HG03439 (cell line): ENCODE data around the gene TEDC1.

Experiments used
- ATAC-seq: cut with Tn5 transposase; IDR thresholded peaks from one replicate; pipeline ENCODE4 v1.9.1; 2021; ENCODE audit warnings: mild to moderate bottlenecking, moderate library complexity; ENCODE audit not compliant: unreplicated experiment

The TEDC1 gene

DNA sequence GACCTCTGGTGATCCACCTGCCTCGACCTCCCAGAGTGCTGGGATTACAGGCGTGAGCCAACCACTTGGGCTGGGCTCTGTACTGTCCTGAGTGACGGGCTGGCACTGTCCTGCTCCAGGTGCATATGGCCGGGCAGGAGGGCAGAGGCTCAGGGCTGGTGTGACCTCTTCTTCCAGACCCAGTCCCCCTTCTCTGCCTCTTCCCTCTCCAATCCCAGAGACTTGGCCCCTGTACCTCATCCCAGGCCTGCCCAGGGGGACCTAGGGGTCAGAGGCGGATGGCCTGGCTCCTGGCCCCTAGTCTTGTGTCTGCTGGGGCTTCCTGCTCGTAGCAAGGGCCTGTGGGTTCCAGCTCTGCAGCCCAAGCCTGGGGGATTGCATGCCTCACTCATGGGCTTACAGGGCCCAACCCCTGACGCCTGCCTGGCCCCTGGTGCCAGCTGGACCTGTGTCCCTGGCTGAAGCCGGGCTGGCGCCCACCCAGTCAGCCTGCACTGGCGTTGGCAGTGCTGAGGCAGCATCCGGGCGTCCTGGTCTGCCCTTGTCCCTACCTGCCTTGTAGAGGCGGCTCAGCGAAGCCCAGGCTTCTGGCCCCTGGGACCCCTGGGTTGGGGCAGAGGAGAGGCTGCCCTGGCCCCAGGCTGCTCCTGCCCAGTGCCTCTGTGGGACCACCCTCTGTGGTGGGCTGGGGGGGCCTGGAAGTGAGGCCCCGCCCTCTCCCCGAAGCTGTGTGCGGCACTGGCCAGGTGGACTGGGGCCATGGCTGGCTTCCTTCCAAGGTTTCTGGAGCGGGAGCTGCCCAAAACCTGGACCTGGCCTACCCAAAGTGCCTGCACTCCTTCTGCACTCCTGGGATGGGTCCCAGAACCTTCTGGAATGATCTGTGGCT lies 4.3 kb downstream of the TEDC1 start:
- ATAC-seq = no peak

GRCh38 chr14:105495990-105496830 lies 5.2 kb downstream of the TEDC1 start:
- ATAC-seq = no peak

GRCh38 chr14:105496831-105497591 lies 6.0 kb downstream of the TEDC1 start:
- no peak for ATAC-seq

DNA sequence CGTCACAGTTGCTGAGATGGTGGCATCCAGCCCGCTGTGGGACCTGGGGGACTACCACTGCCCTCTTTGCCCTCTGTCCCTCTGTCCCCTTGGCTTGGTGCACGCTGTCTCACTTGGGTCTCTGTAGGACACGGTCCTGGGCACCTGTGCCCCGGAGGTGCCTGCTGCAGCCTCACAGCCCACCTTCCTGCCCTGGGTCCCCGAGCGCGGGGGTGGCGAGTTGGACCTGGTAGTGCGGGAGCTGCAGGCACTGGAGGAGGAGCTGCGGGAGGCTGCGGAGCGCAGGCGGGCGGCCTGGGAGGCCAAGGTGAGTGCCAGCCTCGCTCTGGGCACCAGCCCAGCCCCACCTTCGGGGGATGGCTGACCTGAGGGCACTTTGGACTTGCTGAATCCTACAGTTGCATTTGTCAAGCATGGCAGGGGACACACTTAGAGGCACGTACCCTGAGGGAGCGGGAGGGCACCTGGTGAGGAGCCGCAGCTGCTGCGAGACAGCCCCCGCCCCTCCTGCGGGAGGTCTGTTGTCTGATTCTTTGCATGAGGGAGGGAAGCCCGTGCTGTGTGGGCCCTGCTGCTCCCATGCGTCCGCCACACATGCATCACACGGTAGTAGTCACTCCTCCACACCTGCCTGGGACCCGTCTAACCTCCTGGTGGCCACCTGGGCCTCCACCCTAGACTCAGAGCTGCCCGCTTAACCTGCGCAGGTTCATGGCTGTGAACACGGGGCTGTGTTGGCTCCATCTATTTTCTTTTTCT lies 6.8 kb downstream of the TEDC1 start:
- ATAC-seq = no peak

DNA sequence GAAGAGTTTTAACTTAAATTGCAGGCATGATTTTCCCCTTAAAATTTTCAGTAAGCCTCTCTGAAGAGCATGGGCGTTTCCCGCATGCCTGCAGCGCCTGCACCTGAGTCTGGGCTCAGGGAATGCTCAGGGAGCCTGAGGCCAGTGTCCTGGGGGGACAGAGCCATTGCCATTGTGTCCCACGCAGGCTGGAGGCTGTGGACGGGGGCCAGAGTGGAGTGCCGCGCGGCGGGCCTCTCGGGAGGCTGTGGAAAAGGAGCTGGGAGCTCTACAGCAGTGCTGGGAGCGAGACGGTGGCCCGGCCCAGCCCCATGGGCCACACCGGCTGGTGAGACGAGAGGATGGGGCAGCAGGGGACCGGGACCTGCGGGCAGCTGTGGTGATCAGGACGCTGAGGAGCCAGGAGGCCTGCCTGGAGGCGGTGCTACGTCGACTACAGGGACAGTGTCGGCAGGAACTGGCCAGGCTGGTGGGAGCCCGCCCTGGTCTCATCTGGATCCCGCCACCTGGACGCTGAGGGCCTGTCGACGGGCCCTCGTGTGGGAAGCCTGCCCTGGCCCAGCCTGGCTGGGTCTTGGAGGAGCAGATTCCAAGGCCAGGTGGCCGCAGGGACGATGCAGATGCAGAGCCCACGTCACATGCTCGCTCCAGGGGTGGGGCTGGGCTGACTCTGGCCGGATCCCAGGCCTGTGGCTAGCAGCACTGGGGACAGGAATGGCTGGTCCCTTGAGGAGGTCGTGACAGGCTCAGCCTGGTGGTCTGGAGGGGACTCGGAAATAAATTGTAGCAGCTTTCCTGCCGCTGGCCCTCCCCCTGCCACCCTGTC lies 7.6 kb downstream of the TEDC1 start:
- ATAC-seq = no peak

DNA sequence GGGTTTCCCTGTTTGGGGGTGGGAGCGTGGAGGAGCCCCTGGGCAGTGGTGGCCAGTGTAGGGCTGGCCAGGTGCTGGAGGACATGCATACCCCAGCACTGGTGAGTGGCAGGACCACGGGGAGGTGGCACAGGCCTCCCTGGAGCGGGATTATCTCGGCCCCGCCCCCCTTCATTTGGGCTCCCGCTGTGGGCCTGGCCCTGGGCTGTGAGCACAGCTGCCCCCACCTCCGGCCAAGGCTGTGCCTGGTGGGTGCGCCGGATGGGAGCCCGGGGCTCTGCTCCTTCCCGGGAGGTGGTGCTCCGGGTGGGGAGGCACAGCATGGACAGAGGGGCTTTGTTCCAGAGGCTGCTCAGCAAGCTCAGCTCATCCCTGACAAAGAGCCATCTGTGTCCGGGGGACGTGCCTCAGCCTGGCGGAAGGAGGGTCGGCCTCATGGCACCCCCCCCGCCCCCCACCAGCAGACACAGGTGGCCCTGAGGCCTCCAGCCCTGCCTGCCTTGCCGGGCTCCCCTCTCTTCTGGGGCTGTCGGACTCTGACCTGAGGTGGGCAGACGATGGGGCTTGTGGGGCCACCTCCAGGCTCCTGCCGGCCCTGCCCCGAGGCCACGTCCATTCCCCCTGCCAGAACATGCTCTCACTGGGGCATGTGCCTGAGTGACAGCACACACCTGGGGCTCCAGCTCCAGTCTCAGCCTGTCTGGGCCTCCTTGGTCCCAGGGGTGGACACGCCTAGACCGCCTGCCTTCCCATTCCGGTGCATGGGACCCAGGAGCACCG lies 8.4 kb downstream of the TEDC1 start:
- ATAC-seq = no peak

GRCh38 chr14:105500036-105500725 lies 9.1 kb downstream of the TEDC1 start:
- no peak for ATAC-seq

DNA sequence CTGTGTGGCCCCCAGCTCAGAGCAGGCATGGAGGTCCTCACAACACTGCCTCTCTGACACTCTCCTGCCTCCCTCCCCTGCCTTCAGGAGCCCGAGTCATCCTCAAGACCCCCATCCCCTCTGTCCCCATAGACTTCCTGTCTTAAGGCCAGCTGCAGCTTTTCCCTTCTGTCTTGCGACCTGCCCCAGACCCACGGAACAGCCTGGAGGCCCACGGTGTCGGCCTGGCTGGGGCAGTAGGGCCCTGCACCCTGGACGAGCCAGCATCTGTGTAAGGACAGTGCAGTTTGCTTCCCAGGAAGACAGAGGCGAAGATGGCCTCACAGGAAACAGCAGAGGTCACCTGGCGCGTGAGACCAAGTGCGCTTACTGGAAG lies 9.7 kb downstream of the TEDC1 start:
- ATAC-seq = no peak

- ATAC-seq = no peak
These were observed 10.7 kb downstream of the TEDC1 start for GRCh38 chr14:105501504-105502291.

- ATAC-seq = no peak
These were observed 11.6 kb downstream of the TEDC1 start for GRCh38 chr14:105502446-105503295.

DNA sequence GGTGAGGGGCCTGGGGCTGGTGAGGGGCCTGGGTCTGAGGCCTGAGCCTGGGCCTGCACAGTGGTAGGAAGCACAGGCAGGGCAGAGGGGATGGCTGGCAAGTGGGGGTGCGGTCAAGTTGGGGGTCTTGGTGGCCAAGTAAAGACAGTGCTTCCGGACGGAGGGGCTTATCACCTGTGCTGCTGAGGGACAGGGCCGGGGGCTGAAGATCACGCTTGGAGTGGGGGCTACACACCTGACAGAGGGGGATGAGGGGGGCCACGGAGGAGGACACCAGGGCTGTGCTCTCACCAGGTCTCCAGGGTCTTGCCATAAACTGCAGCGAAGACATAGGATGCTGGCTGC lies 12.2 kb downstream of the TEDC1 start:
- no peak for ATAC-seq

DNA sequence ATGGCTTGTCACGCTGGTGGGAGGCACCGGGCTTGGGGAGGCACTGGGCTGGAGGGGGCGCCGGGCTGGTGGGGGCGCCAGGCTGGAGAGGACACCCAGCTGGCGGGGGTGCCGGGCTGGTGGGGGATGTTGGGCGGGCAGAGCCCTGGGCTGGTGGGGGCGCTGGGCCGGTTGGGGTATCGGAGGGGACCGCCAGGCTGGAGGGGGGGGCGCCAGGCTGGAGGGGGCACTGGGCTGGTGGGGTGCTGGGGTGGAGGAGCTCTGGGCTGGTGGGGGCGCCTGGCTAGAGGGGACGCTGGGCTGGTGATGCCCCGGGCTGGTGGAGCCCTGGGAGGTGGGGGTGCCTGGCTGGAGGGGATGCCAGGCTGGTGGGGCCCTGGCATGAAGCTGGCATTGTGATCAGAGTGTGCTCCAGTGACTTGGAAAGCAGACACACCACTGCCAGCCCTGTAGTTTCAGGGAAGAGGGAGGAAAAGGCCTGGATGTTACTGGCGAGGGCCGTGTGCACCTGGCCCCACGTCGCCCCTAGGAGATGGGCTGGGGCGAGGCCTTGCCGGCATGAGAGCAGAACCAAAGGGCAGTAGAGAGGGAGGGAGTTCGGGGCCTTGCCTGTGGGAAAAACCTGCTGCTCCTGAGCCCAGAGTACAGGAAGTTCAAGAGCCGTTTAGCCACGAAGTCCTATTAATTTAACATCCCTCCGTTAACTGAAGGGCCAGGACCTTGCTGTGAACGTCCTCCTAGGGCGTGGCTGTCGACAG lies 13.1 kb downstream of the TEDC1 start:
- ATAC-seq = no peak

DNA sequence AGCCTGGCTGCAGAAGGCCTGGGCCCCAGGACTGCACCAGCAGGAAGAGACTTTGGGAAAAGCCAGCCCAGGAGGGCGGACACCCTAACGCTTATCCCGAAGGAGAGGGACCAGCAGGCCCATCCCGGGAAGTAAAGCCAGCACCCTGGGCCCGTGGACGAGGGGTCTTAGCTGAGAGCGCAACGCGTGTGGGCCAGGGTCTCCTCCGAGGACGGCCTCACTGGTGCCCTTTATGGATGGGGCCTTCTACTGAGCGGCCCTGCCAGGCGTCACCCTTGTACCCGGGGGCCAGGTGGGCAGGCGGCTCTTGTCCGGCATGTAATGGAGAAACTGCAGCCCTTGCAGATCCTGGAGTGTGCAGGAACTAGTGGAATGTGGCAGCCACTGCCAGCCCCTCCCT lies 14.1 kb downstream of the TEDC1 start:
- no peak for ATAC-seq

DNA sequence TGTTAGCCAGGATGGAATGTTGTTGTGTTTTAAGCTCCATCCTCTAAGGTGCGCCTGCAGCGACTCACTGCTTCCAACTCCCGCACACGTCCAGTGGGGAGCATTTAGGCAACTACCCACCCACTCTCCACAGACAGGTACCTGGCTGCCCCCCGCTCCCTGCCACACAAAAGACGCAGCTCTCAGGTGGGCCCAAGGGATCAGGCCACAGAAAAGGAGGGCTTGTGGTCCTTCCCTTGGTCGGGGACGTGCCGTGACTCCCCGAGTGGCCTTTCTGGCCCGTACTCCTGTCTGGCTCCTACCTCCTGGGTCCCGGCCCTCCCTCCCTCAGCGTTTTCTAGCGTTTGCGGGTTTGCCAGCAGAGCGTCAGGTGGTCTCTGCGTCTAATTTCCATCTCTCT lies 16.2 kb downstream of the TEDC1 start:
- ATAC-seq = no peak

- no peak for ATAC-seq
These were observed 17.0 kb downstream of the TEDC1 start for GRCh38 chr14:105508069-105508468.

DNA sequence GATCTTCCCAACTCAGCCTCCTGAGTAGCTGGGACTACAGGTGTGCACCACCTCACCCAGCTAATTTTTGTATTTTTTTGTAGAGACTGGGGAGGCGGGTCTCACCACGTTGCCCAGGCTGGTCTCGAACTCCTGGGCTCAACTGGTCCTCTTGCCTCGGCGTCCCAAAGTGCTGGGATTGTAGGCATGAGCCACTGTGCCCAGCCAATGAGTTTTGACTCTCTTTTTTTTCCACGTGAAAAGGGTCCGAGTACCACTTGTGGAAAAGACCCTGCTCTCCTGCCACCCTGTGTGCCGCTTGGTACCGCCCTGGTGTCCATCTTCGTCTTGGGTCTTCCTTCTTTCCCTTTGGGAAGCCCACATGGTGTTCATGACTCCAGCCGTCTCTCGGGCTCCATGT lies 17.6 kb downstream of the TEDC1 start:
- ATAC-seq = no peak
